Activated T-cell treated with anti-CD3 and anti-CD28 coated beads for 1 hour (primary cell): ENCODE results near the gene ZGRF1.
"Not testable (repeated sequence)": the region's sequence is repeated elsewhere in the genome, so short reads cannot be mapped to it uniquely, and the experiment has no call there.

ENCODE experiments used
- DNase-seq: peaks from one replicate; pipeline ENCODE4 v3.0.0-alpha.2; 2020; ENCODE audit warnings: low read depth

The ZGRF1 gene, protein sequence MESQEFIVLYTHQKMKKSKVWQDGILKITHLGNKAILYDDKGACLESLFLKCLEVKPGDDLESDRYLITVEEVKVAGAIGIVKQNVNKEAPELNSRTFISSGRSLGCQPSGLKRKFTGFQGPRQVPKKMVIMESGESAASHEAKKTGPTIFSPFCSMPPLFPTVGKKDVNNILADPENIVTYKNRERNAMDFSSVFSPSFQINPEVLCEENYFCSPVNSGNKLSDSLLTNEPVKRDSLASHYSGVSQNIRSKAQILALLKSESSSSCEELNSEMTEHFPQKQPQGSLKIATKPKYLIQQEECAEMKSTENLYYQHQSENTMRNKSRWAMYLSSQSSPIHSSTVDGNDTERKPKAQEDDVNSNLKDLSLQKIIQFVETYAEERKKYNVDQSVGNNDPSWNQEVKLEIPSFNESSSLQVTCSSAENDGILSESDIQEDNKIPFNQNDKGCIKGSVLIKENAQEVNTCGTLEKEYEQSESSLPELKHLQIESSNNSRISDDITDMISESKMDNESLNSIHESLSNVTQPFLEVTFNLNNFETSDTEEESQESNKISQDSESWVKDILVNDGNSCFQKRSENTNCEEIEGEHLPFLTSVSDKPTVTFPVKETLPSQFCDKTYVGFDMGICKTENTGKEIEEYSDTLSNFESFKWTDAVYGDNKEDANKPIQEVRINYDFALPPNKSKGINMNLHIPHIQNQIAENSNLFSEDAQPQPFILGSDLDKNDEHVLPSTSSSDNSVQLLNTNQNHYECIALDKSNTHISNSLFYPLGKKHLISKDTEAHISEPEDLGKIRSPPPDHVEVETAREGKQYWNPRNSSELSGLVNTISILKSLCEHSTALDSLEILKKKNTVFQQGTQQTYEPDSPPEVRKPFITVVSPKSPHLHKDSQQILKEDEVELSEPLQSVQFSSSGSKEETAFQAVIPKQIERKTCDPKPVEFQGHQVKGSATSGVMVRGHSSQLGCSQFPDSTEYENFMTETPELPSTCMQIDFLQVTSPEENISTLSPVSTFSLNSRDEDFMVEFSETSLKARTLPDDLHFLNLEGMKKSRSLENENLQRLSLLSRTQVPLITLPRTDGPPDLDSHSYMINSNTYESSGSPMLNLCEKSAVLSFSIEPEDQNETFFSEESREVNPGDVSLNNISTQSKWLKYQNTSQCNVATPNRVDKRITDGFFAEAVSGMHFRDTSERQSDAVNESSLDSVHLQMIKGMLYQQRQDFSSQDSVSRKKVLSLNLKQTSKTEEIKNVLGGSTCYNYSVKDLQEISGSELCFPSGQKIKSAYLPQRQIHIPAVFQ (N-terminal part only)

DNA sequence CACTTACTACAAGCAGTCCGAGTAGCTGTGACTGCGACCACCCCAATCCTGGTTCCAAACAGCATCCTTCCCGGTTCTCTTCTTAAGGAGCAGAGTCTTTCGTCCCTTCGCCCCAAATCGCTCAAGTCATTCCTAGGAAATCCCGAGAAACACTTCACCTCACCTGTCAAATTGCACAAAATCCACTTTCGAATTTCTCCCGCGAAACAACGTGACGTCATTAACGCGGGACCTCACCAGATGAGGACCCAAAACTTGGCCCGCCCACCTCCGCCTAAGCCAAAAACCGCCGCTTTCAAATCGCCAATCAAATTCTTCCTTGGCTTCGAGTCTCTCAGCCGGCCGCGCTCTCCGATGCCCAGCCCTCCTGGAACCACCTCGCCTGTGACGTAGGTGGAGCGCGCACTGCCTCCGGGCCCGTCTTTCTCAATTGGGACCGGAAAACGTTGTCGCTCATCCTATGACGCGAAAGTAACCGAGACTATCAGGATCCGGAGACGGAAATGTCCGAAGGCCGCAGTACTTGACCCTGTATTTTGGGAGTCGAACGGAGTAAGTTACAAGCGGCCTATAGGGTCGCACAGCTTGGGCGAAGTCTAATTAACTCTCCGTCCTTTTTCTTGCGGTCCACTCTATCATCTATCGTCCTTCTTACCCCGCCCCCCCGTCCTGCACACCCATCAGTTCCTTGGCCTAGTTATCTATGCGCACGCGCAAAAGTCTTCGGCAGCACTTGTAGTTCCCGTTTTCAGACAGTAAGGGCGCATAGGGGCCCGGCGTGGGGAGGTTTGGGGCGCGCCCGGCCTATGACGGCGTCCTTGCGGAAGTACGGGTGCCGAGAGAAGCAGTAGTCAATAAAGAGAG, at the start of gene ZGRF1, which contains the start of gene LARP7:
Gene ZGRF1 (minus strand): TSS at position 222 of the 864 bp plus-strand sequence. CDS start 3,733 bp downstream, outside the sequence.
Gene LARP7 (plus strand): TSS at position 456 of the 864 bp plus-strand sequence. CDS start 7,527 bp downstream, outside the sequence.
- peak; percentile 94 for DNase-seq

DNA sequence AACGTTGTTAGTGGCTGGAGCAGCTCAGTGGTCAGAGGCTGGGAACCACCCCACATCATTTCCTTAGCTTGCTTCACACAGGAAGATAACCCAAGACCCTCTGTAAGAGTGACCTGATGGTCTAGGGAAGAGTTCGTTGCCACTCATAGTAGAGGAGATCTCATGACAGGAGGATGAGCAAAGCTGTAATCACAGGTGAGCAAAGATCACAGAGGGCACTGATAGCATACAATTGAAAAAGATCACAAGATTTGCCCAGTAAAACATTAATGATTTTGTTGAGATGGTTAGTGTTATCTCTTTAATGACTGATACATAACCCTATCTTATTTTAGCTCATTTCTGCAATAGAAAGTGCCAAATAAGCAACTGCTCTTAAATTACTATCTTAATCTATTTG, 44.3 kb upstream of the ZGRF1 start:
- DNase-seq = no peak

DNA sequence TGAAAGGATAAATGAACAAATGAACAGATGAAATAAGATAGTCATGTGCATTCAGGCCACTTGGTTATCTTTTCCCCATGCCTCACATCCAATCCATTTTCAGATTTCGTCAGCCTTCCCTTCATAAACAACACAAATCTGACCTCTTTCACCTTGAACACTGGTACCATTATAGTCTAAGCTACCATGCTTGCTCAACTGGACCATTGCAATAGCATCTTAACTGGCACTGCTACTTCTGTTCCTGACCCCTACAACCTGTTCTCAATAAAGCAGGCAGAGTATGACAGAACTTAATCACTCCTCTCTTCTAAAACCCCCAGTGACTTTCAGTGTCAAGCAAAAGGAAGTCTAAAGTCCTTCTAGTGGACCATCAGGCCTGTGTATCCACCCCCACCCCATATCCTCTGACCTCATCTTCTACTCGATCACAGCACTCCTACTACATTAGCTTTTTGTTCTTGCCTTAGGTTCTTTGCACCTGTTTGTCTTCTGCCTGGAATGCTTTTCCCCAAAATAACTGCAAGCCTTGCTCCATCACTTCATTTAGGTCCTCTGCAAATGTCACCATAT, 40.9 kb upstream of the ZGRF1 start:
- no peak for DNase-seq

DNA sequence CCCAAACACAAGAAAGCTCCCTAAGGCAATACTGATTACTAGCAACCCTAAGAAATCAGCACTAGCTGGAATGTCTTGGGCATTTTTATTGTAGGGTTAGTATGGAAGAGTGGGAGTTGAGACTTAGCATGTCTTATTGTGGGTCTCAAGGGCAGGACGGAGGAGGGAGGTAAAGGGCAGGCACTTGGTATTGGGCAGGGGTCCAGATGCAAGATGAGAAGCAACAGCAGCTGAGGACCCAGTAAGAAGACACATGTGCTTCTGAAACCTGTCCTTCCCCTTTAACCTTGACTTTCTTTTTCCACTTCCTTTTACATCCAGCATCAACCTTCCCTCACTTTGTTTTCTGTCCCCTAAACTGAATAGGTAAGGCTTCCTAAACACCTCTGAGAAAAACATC, 37.7 kb upstream of the ZGRF1 start:
- DNase-seq = no peak

DNA sequence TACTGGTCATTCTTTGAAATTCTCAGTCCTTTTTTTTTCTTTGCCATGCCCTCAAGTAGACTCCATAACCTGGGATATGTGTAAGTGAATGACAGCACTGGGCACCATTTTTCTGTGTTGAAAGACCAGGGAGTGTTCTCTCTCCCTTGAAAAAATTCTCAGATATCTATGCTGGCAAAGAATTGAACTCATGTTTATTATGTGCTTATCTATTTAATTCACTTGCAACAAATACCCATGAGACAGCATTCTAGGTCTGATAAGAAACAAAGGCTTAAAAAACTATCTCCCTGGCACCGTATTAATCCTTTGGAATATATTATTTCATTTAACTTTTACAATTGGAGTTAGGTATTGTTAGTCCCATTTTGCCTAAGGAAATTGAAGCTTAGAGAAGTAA, 37.0 kb upstream of the ZGRF1 start:
- DNase-seq = no peak

DNA sequence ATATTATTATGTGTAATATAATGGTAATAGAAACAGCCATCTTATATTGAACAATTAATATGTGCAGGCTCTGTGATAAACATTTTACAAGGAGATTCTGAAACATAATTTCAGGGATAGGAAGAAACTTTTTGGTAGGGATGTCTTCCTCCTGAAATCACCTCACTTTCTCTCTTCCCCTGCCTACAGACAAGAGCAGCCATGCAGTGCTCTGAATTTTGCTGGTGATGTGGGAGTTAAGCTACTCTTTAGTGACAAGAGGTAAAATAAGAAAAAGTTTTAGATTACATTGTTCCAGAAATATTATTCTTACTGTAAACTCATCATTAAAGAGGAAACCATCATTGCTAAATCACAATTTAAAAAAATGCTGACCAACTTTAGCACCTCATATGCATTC, 36.4 kb upstream of the ZGRF1 start:
- no peak for DNase-seq

DNA sequence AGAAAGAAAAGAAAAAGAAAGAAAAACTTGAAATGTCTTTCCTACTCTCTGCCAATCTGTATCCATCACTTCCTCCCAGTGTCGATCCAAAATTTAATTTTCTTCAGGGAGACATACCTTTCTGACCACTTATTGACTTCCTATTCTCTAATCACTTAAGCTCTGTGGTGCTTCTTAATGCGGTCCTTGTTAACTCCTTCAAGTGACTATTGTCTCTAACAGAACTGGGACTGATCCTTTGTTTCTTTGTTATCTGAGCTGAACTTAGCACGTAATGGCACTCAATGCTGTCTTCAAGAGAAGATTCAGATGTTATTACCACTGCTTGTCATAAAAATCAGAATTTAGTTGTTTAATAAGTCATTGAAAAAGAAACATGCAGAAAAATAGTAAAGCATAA, 31.4 kb upstream of the ZGRF1 start:
- DNase-seq = no peak

DNA sequence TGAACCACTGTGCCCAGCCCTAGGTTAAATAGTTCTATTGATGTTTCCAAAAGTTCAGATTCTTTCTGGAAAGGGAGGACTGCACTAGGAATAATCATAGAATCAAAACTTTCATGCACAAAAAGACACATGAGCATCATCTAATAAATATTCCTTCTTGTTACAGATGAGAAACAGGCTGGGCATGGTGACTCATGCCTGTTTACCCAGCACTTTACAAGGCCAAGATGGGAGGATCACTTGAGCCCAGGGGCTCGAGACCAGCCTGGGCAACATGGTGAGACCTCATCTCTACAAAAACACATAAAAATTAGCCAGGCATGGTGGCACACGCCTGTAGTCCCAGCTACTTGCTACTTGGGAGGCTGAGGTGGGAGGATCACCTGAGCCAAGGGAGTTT, 27.9 kb upstream of the ZGRF1 start:
- DNase-seq = no peak

DNA sequence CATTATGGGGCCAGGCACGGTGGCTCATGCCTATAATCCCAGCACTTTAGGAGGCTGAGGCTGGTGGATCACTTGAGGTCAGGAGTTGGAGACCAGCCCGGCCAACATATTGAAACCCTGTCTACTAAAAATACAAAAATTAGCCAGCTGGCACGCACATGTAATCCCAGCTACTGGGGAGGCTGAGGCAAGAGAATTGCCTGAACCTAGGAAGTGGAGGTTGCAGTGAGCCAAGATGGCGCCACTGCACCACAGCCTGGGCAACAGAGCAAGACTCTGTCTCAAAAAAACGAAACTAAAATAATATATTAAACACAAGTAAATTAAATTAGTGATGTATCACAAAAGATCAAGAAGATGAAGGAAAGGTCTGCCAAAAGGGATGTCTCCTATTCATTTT, 19.4 kb upstream of the ZGRF1 start:
- DNase-seq = not testable (repeated sequence)

DNA sequence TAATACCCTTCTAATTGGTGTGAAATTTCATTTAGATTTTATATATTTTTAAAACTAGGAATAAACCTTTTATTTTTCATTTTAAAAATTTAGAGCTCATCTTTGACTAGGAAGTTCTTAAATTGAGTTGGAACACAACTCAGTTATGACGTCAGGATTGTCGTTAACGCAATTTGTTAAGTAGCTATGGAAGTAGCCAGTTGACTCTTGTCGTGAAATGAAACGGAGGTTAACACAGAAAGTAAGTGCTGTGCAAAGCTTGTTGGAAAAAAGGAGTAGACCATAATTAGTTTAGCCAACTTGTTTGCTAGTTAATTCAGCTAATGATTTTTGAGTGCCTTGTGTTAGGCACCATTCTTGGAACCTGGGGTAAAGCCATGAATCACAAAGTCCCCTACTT, 18.6 kb upstream of the ZGRF1 start:
- no peak for DNase-seq

DNA sequence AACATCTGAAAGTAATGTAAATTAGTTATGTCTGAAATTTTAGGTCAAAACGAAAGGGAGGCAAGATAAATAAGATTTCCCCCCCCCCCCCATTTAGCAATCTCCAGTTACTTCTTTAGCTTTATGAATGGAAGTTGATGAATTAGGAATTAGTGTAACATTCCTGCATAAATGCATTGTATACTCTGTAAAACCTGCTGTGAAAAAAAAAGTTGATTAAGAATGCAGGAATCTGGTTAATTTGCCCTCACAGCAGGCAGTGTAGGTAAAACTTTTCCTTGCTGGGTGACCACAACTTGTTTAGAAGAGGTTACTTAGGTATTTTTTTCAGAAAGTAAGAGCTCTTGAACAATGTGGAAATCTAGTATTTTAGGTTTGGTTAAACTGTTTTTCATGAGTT, 15.5 kb upstream of the ZGRF1 start:
- DNase-seq = no peak

DNA sequence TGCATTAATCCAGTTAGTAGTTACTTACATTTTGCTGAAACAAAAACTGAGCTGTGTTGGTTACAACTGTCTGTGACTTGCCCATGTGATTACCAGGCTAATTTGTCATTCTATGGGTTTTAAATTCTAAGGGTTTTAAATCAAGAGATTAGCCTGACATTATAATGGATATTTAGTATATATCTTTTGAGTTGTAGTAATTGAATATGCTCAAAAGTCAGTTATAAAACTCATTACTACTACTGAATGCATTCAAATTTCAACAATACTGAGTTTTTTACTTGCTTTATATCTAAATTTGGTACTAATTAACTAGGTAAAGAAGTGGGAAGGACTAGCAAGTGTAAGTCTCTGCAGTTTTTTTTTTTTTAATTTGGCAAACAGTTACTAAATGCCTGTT, 14.9 kb upstream of the ZGRF1 start:
- DNase-seq = no peak

DNA sequence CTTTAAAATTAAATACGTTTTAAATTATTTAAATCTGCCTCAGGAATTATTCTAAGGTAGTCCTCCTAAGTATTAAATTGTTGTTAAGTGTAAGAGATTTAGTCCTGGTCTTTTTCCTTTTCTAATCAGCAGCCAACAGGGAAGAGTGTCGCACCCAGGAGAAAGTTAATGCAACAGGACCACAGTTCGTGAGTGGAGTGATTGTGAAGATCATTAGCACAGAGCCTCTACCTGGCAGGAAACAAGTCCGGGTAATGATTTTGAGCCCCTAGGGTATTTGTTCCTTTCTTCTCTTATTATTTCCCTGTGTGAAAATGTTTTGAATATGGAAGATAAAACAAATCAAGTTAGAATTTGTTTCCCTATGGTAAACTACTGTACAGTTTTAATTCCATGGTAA, 13.6 kb upstream of the ZGRF1 start:
- DNase-seq = no peak

DNA sequence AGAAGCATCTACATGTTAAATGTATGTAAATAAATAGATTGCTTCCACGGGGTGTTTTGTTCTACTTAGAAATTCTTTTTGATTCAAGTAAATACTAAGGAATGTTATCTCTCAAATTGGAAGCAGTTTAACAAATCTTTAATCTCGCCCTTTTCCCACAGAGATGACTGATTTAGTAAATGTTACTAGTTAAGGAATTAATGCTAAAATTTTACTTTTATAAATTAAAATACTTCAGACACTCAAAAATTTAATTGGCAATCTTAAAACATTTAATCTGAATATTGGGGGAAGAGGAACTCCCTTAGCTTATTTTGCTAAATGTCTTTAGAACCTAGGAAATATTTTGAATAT, 12.3 kb upstream of the ZGRF1 start:
- no peak for DNase-seq

DNA sequence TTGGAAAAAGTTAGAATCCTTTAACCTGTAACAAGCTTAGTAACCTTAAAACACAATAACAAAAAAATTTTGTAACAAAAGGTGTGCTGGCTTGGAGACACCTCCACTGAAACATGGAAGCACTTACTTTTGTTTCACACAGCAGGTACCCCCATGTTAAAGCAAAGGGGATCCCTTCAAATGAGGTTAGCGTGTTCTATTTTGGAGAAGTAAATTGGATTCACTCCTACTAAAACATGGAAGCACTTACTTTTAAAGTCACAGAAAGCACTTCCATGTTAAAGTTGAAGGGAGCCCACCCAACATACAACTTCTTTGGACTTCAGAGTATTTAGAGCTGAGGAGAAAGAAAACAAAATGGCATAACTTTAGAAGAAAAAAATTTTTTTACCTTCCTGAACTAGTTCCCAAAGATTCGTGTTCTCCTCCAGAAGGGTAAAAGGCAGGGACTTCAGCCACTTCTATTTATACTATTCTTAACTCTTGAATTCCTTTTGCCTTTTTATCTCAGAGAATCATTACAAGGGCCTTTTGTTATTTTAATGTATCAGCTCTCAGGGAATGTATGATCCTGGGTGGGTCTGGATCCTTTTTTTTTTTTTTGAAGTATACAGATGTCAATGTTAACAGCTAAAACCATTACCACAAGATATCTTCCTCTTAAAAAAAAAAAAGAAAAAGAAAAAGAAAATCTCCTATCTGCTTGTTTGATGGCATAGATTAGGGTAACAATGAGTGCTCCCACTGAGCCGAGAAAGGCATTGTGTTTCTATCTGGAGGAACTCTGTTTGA, 11.8 kb upstream of the ZGRF1 start:
- no peak for DNase-seq

DNA sequence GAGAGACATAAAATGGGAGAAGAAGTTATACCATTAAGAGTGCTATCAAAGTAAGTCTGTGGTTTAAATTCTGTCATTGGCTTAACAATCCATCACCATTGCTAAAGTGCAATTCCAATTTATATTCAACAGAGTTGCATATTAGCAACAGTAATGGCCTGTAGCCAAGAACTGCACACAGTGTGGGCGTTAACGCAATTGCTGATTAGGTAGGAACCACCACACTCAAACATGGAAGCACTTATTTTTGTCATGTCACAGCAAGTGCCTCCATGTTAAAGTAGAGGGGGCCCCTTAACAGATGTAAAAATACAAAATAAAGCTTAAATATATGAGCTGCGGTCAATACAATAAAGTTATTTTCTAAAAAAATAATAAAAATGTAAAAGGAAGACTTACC, 11.1 kb upstream of the ZGRF1 start:
- DNase-seq = no peak

DNA sequence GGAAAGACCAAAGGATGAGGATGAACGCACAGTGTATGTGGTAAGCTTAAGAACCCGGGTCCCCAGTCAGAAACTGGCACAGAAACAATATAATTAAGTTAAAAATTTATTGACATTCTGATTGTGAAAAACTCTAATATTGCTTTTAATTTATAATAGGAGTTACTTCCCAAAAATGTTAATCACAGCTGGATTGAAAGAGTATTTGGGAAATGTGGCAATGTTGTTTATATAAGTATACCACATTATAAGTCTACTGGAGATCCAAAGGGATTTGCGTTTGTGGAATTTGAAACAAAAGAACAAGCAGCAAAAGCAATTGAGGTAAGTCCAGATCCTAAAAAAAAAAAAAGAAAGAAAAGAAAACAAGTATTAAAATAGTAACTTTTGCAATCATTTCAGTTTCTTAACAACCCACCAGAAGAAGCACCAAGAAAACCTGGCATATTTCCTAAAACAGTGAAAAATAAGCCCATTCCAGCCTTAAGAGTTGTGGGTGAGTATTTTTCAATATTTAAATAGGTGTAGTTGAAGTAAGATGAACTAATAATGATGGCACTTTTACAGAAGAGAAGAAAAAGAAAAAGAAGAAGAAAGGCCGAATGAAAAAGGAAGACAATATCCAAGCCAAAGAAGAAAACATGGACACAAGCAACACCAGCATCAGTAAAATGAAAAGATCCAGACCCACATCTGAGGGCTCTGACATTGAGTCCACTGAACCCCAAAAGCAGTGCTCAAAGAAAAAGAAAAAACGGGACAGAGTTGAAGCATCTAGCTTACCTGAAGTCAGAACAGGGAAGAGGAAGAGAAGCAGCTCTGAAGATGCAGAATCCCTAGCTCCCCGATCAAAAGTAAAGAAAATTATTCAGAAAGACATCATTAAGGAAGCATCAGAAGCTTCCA, 10.2 kb upstream of the ZGRF1 start:
- DNase-seq = no peak

DNA sequence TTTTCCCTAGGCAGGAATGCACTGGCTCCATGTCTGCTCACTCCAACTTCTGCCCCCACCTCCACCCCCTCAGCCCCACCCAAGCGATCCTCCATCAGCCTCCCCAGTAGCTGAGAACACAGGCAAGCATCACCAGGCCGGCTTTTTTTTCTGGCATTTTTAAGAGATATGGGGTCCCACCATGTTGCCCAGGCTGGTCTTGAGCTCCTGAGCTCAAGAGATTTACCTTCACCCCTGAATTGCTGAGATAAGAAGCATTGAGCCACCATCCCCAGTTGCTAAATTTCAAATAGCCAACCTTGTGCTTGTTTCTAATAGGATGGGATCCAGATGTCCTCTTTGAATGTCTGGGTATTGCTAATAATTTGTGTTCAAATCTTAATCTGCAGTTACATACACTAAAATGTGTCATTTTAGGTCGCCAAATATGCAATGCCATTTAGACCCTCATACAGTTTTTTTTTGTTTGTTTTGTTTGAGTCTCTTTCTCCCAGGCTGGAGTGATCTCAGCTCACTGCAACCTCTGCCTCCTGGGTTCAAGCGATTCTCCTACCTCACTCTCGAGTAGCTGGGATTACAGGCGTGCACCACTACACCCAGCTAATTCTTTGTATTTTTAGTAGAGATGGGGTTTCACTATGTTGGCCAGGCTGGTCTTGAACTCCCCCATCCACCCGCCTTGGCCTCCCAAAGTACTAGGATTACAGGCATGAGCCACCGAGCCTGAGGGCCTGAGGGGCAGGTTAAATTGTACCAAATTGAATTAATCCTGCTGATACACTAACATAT, 9.0 kb upstream of the ZGRF1 start:
- DNase-seq = no peak
